WTC11 (cell line): ENCODE measurements around the gene TMA7B. TPM values are rescaled to one million over a fixed set of nuclear protein-coding genes. Genes with fewer than 3 reads are reported as not detected.

ENCODE experiments used
- ATAC-seq: fragments of 200-7000 bp; cut with Tn5 transposase; 2 replicates; pipeline ENCODE4 v1.10.0; 2021; ENCODE audit warnings: mild to moderate bottlenecking, moderate library complexity
- CTCF ChIA-PET: fragments of 300-600 bp; sonication (Branson Sonifier 250); formaldehyde crosslinking; loops from one replicate; lab custom pipeline; 2021; ENCODE audit warnings: antibody characterized with exemption; lab: Charles Lee
- POLR2A ChIA-PET: fragments of 350-600 bp; sonication (Branson Sonifier 250); formaldehyde crosslinking; loops from one replicate; lab custom pipeline; 2021; ENCODE audit warnings: antibody characterized with exemption; lab: Charles Lee
- DNase-seq: peaks from one replicate; pipeline ENCODE4 v3.0.0; 2021; ENCODE audit warnings: low spot score
- H3K27ac Mint-ChIP-seq: 2 replicates; pipeline ENCODE4 v1.8.0; 2021; ENCODE audit warnings: mixed read lengths
- H3K27me3 Mint-ChIP-seq: 2 replicates; pipeline ENCODE4 v1.8.0; 2021; ENCODE audit warnings: low read depth, mild to moderate bottlenecking, moderate library complexity, mixed read lengths
- H3K36me3 Mint-ChIP-seq: 2 replicates; pipeline ENCODE4 v1.8.0; 2021; ENCODE audit warnings: mixed read lengths
- H3K4me1 Mint-ChIP-seq: 2 replicates; pipeline ENCODE4 v1.8.0; 2022; ENCODE audit warnings: mixed read lengths
- H3K4me3 Mint-ChIP-seq: 2 replicates; pipeline ENCODE4 v1.8.0; 2021; ENCODE audit warnings: mild to moderate bottlenecking, moderate library complexity, mixed read lengths
- H3K9me3 Mint-ChIP-seq: 2 replicates; pipeline ENCODE4 v1.8.0; 2021; ENCODE audit warnings: mixed read lengths
- AFF4 ChIP-seq: sonication (generic); formaldehyde crosslinking; IDR thresholded peaks from 2 replicates; pipeline ENCODE4 v1.8.1; 2023; ENCODE audit warnings: mild to moderate bottlenecking, missing genetic modification reagents, borderline replicate concordance
- AR ChIP-seq: fragments of 250-450 bp; sonication (Bioruptor Pico); IDR thresholded peaks from 2 replicates; pipeline ENCODE4 v1.9.0; 2021; ENCODE audit warnings: mild to moderate bottlenecking
- CDX4 ChIP-seq: fragments of 250-450 bp; sonication (Bioruptor Pico); IDR thresholded peaks from 2 replicates; pipeline ENCODE4 v1.9.0; 2021; ENCODE audit warnings: moderate library complexity, mild to moderate bottlenecking, inconsistent platforms, borderline replicate concordance
- E2F1 ChIP-seq: sonication (generic); formaldehyde crosslinking; IDR thresholded peaks from 2 replicates; pipeline ENCODE4 v1.8.0; 2022; ENCODE audit warnings: mild to moderate bottlenecking, missing genetic modification reagents
- EMX1 ChIP-seq: fragments of 250-450 bp; sonication (Bioruptor Pico); IDR thresholded peaks from 2 replicates; pipeline ENCODE4 v1.8.0; 2021; ENCODE audit warnings: mild to moderate bottlenecking
- FOXJ3 ChIP-seq: sonication (generic); formaldehyde crosslinking; IDR thresholded peaks from 2 replicates; pipeline ENCODE4 v1.9.0; 2021; ENCODE audit warnings: missing genetic modification reagents, mild to moderate bottlenecking, borderline replicate concordance
- FOXK1 ChIP-seq: sonication (generic); formaldehyde crosslinking; IDR thresholded peaks from 2 replicates; pipeline ENCODE4 v1.8.0; 2022; ENCODE audit warnings: mild to moderate bottlenecking, moderate library complexity, missing genetic modification reagents
- FOXP1 ChIP-seq: sonication (generic); formaldehyde crosslinking; IDR thresholded peaks from 2 replicates; pipeline ENCODE4 v1.8.0; 2022; ENCODE audit warnings: missing genetic modification reagents, mild to moderate bottlenecking, moderate library complexity, borderline replicate concordance
- GTF2I ChIP-seq: fragments of 250-450 bp; sonication (Bioruptor Pico); conservative IDR thresholded peaks from 2 replicates; pipeline ENCODE4 v1.4.0; 2021; ENCODE audit warnings: mild to moderate bottlenecking
- HMGA2 ChIP-seq: fragments of 250-450 bp; sonication (Bioruptor Pico); IDR thresholded peaks from 2 replicates; pipeline ENCODE4 v1.4.0; 2021; ENCODE audit warnings: mild to moderate bottlenecking, moderate library complexity
- IRF1 ChIP-seq: sonication (generic); formaldehyde crosslinking; IDR thresholded peaks from 2 replicates; pipeline ENCODE4 v1.8.0; 2023; ENCODE audit warnings: missing genetic modification reagents
- JAZF1 ChIP-seq: fragments of 250-450 bp; sonication (Bioruptor Pico); IDR thresholded peaks from 2 replicates; pipeline ENCODE4 v1.9.0; 2021; ENCODE audit warnings: moderate library complexity, mild to moderate bottlenecking, inconsistent platforms
- JUN ChIP-seq: sonication (generic); formaldehyde crosslinking; IDR thresholded peaks from 2 replicates; pipeline ENCODE4 v1.8.0; 2023; ENCODE audit warnings: mild to moderate bottlenecking, missing genetic modification reagents
- KAT7 ChIP-seq: sonication (generic); formaldehyde crosslinking; IDR thresholded peaks from 2 replicates; pipeline ENCODE4 v1.8.1; 2023; ENCODE audit warnings: missing genetic modification reagents, mild to moderate bottlenecking, borderline replicate concordance
- MLX ChIP-seq: sonication (generic); formaldehyde crosslinking; IDR thresholded peaks from 2 replicates; pipeline ENCODE4 v1.8.1; 2023; ENCODE audit warnings: mild to moderate bottlenecking, missing genetic modification reagents, moderate library complexity
- NR1H2 ChIP-seq: sonication (generic); formaldehyde crosslinking; IDR thresholded peaks from 2 replicates; pipeline ENCODE4 v1.9.0; 2021; ENCODE audit warnings: mild to moderate bottlenecking, moderate library complexity, missing genetic modification reagents
- PRRX2 ChIP-seq: fragments of 250-450 bp; sonication (Bioruptor Pico); IDR thresholded peaks from 2 replicates; pipeline ENCODE4 v1.8.0; 2021; ENCODE audit warnings: mild to moderate bottlenecking
- SMAD4 ChIP-seq: sonication (generic); formaldehyde crosslinking; IDR thresholded peaks from 2 replicates; pipeline ENCODE4 v1.8.0; 2022; ENCODE audit warnings: mild to moderate bottlenecking, missing genetic modification reagents
- ZBTB21 ChIP-seq: sonication (generic); formaldehyde crosslinking; IDR thresholded peaks from 2 replicates; pipeline ENCODE4 v1.8.1; 2023; ENCODE audit warnings: mild to moderate bottlenecking, missing genetic modification reagents, borderline replicate concordance
- ZNF219 ChIP-seq: sonication (generic); formaldehyde crosslinking; IDR thresholded peaks from 2 replicates; pipeline ENCODE4 v1.8.0; 2023; ENCODE audit warnings: missing genetic modification reagents, mild to moderate bottlenecking, borderline replicate concordance
- ZNF232 ChIP-seq: sonication (generic); formaldehyde crosslinking; IDR thresholded peaks from 2 replicates; pipeline ENCODE4 v1.8.0; 2022; ENCODE audit warnings: mild to moderate bottlenecking, missing genetic modification reagents
- ZNF423 ChIP-seq: fragments of 250-450 bp; sonication (Bioruptor Pico); IDR thresholded peaks from 2 replicates; pipeline ENCODE4 v2.1.2; 2022; ENCODE audit warnings: mild to moderate bottlenecking, moderate library complexity
- total RNA-seq: library from RNA; stranded (reverse); gene quantifications from 3 replicates; pipeline ENCODE4 v1.2.3, GENCODE V29; 2021

The TMA7B gene
- total RNA-seq, 1 experiment from 2014 or later: not detected

GRCh38 chr22:39935116-39935515 is 25.1 kb upstream of the TMA7B start:
- ATAC-seq (no peak), DNase-seq (no peak)
- H3K36me3 Mint-ChIP-seq: no peaks in the 10 kb centered on the region
- no peak overlapping the region for H3K4me3 Mint-ChIP-seq
- H3K9me3 Mint-ChIP-seq: no peaks in the 10 kb centered on the region
- TF ChIP-seq GTF2I (CRISPR knock-in tag) (no peak), SMAD4 (CRISPR knock-in tag) (no peak), ZNF219 (no peak), ZNF232 (CRISPR knock-in tag) (no peak), MLX (CRISPR knock-in tag) (no peak), NR1H2 (CRISPR knock-in tag) (no peak)
- no peak overlapping the region for H3K27ac Mint-ChIP-seq
- peaks cover 59% of the 10 kb centered on the region for H3K4me1 Mint-ChIP-seq
- H3K27me3 Mint-ChIP-seq: no peaks in the 10 kb centered on the region; the same call in 1 of the 2 replicates
- CTCF ChIA-PET: interaction anchor here (3.9 to 4.4 kb wide), 3 partner anchors 8 to 90 kb away, joined by 38 to 146 read pairs (median 68); no protein-coding TSS in a partner anchor
- POLR2A ChIA-PET: no interaction called here

- DNase-seq (no peak), ATAC-seq (no peak)
- no peaks in the 10 kb centered on the region for H3K36me3 Mint-ChIP-seq
- TF ChIP-seq E2F1 (CRISPR knock-in tag): no peak
- TF ChIP-seq FOXP1 (CRISPR knock-in tag): no peak
- TF ChIP-seq CDX4 (CRISPR knock-in tag): no peak
- no peak for TF ChIP-seq IRF1 (CRISPR knock-in tag)
- TF ChIP-seq HMGA2: no peak
- TF ChIP-seq FOXJ3 (CRISPR knock-in tag): no peak
- no peak for TF ChIP-seq AR
- no peak for TF ChIP-seq JAZF1 (CRISPR knock-in tag)
- no peak for TF ChIP-seq JUN (CRISPR knock-in tag)
- TF ChIP-seq AFF4 (CRISPR knock-in tag): no peak
- no peak for TF ChIP-seq NR1H2 (CRISPR knock-in tag)
- no peak for TF ChIP-seq PRRX2
- TF ChIP-seq FOXK1 (CRISPR knock-in tag): no peak
- TF ChIP-seq ZBTB21: no peak
- TF ChIP-seq EMX1: no peak
- TF ChIP-seq ZNF423 (CRISPR knock-in tag): no peak
- TF ChIP-seq KAT7 (CRISPR knock-in tag): no peak
- H3K9me3 Mint-ChIP-seq: no peaks in the 10 kb centered on the region
- no peak overlapping the region for H3K4me3 Mint-ChIP-seq
- H3K27me3 Mint-ChIP-seq: no peaks in the 10 kb centered on the region; the same call in 1 of the 2 replicates
- CTCF ChIA-PET: interaction anchor here (3.9 to 4.4 kb wide), 3 partner anchors 8 to 89 kb away, joined by 38 to 146 read pairs (median 68); no protein-coding TSS in a partner anchor
- H3K4me1 Mint-ChIP-seq: peaks cover 64% of the 10 kb centered on the region
- H3K27ac Mint-ChIP-seq: no peak overlapping the region
- POLR2A ChIA-PET: no interaction called here
Measured at GRCh38 chr22:39935612-39936011, 24.6 kb upstream of the TMA7B start.
